Body of pancreas (tissue), 4 donors: ENCODE data around the gene SLX4IP.

ENCODE experiments used
- POLR2A ChIP-seq, 3 donors: fragments of 450-650 bp; IDR thresholded peaks; one replicate each; pipeline ENCODE4 v1.6.1; 2016; ENCODE audit warnings: antibody characterized with exemption in 3 of 3, mild to moderate bottlenecking in 2 of 3
- TF ChIP-seq, protein P1 (sequence below), 7 experiments: fragments of 450-650 bp in 4 of 7; fragments of 200-600 bp in 3 of 7; sonication (generic) in 3 of 7; IDR thresholded peaks; one replicate each; pipeline ENCODE4 v1.5.1; 2016 to 2019; ENCODE audit warnings: antibody characterized with exemption in 7 of 7

DNA sequence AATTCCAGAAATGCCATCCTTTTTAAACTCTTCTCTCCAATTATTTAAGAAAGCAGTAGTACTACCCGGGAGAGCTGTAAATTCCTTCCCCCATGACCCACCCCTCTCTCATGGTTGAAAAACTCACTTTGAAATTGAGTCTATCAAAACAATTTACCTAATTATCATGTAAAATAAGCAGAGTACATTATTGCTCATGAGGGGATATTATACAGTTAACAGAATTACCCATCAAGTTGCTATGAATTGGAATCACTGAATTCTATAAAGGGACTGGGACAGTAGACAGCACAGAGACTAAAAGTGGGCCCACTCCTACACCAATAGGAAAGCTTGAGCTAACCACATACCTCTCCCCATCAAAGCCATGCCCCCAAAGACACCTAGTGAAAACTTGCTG is 222.3 kb downstream of the SLX4IP start:
- TF ChIP-seq, protein P1, sequence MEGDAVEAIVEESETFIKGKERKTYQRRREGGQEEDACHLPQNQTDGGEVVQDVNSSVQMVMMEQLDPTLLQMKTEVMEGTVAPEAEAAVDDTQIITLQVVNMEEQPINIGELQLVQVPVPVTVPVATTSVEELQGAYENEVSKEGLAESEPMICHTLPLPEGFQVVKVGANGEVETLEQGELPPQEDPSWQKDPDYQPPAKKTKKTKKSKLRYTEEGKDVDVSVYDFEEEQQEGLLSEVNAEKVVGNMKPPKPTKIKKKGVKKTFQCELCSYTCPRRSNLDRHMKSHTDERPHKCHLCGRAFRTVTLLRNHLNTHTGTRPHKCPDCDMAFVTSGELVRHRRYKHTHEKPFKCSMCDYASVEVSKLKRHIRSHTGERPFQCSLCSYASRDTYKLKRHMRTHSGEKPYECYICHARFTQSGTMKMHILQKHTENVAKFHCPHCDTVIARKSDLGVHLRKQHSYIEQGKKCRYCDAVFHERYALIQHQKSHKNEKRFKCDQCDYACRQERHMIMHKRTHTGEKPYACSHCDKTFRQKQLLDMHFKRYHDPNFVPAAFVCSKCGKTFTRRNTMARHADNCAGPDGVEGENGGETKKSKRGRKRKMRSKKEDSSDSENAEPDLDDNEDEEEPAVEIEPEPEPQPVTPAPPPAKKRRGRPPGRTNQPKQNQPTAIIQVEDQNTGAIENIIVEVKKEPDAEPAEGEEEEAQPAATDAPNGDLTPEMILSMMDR (IDR thresholded peaks at IDR 0.05), result no peak
- no peak for TF ChIP-seq POLR2A (IDR thresholded peaks at IDR 0.05)
